Measurements from ENCODE around the gene MPZL2. TPM values are rescaled to one million over a fixed set of nuclear protein-coding genes. Genes with fewer than 3 reads are reported as not detected.

The MPZL2 gene
- total and polyA plus RNA-seq, 9 of the 15 experiments (the other 6 are each of a cell fraction or from before 2014, with no cell fraction given): 0.09 to 0.28 (median 0.18) TPM; not detected in 2

- TF ChIP-seq U2AF2 (optimal IDR thresholded peaks at IDR 0.05; ENCODE audit: low read depth, low read length) (no peak), ZNF830 (CRISPR knock-in tag; IDR thresholded peaks at IDR 0.05) (no peak), KLF16 (IDR thresholded peaks at IDR 0.05) (no peak), HMGN3 (IDR thresholded peaks at IDR 0.05; ENCODE audit: borderline replicate concordance, extremely low read depth, insufficient read length, low read depth, low read length) (no peak), PBX2 (CRISPR knock-in tag; IDR thresholded peaks at IDR 0.05; ENCODE audit: low read depth) (no peak), PBX2 (tag; conservative IDR thresholded peaks at IDR 0.05; ENCODE audit: low read depth) (0 out of 2 replicates have a peak, but pooled peaks have one; percentile 40), ZNF217 (CRISPR knock-in tag; IDR thresholded peaks at IDR 0.05) (no peak), SMC3 (conservative IDR thresholded peaks at IDR 0.05; ENCODE audit: insufficient read depth, low read depth, low read length) (peak; percentile 39; the same call in 1 of the 2 replicates), RBM22 (IDR thresholded peaks at IDR 0.05; ENCODE audit: low read depth, low read length, poor library complexity, severe bottlenecking) (no peak), GABPB2 (CRISPR knock-in tag; conservative IDR thresholded peaks at IDR 0.05) (no peak)
Measured at GRCh38 chr11:118295815-118296454, 31.8 kb upstream of the MPZL2 start (continued).

Measured in K562 (cell line).